ENCODE results near the gene KRT6A.

The KRT6A gene

DNA sequence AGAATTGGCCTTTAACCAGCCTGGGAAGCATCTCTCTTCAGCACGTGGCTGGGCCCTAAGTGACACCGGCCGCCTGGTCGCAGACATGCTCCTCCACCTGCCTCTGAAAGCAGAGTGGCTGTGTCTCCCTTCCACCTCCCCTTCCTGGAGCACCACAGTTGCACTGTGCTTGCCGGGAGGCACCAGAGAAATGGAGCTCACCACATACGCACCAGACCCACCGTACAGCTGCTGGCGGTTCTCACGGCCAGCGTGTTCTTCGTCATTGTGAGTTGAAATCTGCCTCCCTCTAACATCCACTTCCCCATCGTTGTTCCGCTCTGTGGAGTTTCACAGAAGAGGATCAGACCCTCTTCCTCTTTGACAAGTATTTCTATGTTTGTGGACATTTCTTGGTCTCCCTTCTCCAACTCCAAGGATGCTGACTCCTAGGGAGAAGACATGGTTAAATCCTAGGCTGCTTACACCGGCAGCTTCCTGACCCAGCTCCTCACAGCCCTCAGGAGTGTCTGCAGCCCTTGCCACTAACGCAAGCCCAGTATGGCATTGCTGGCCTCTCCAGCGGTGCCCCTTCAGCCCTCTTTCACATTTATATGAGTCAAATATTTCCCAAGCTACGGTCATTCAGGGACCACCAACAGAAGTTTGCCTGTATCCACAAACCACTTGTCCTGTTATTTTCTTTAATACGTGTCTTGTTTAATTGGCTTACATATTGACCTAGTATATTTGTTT, 38.7 kb upstream of the KRT6A start:
- Mint-ChIP-seq H3K36me3 (ENCODE audit: low read depth) (no peaks in the 10 kb centered on the region), H3K27me3 (ENCODE audit: low read depth) (peaks cover 10% of the 10 kb centered on the region), H3K27ac (no peak overlapping the region), H3K4me1 (no peaks in the 10 kb centered on the region), H3K4me3 (no peak overlapping the region), H3K9me3 (no peaks in the 10 kb centered on the region)
- TF ChIP-seq, protein P1, sequence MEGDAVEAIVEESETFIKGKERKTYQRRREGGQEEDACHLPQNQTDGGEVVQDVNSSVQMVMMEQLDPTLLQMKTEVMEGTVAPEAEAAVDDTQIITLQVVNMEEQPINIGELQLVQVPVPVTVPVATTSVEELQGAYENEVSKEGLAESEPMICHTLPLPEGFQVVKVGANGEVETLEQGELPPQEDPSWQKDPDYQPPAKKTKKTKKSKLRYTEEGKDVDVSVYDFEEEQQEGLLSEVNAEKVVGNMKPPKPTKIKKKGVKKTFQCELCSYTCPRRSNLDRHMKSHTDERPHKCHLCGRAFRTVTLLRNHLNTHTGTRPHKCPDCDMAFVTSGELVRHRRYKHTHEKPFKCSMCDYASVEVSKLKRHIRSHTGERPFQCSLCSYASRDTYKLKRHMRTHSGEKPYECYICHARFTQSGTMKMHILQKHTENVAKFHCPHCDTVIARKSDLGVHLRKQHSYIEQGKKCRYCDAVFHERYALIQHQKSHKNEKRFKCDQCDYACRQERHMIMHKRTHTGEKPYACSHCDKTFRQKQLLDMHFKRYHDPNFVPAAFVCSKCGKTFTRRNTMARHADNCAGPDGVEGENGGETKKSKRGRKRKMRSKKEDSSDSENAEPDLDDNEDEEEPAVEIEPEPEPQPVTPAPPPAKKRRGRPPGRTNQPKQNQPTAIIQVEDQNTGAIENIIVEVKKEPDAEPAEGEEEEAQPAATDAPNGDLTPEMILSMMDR (IDR thresholded peaks at IDR 0.05; ENCODE audit: unreplicated experiment in 3 of 3), result no peak

DNA sequence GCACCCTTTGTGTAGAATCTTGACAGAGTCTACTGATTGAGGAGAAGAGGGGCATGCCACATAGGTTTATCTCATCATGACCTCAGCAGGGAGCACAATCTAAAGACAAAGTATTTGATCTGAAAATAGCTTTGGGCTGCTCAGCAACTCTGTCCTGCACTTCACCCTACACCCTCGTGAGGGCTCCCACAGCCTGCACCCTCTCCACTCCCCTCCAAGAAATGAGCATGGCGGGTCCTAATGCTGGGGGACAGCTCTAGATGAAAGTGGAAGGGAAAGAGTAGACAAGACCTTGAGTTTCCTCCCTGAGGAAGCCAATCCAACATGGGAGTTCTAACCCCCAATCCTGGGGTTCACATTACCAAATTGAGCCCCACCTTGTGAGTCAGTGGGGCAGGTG, 37.8 kb upstream of the KRT6A start:
- Mint-ChIP-seq H3K9me3 (no peaks in the 10 kb centered on the region), H3K27ac (no peak overlapping the region), H3K27me3 (ENCODE audit: low read depth) (peaks cover 10% of the 10 kb centered on the region), H3K4me3 (no peak overlapping the region), H3K36me3 (ENCODE audit: low read depth) (no peaks in the 10 kb centered on the region), H3K4me1 (no peaks in the 10 kb centered on the region)
- TF ChIP-seq, protein P1 (IDR thresholded peaks at IDR 0.05; ENCODE audit: unreplicated experiment in 3 of 3), result no peak

DNA sequence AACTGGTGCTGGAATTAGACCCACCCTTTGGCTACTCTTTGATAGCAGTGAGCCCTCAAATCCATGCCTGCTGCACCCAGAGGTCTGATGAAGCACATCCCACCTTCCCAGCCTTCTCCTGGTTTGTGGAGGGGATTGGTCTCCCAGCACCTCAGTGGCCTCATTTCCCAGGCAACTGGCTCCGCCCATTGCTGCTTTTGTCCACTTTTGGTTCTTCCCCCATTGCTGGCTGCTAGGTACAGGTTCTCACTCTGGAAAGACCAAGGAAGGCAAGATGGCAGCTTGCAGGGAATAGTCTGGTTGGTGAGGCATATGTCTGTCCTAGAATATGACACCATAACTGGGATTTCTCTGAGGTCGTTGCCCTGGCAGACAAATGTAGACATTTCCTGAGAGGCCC, 37.3 kb upstream of the KRT6A start:
- Mint-ChIP-seq H3K4me1 (no peaks in the 10 kb centered on the region), H3K27me3 (ENCODE audit: low read depth) (peaks cover 10% of the 10 kb centered on the region), H3K36me3 (ENCODE audit: low read depth) (no peaks in the 10 kb centered on the region), H3K4me3 (no peak overlapping the region), H3K27ac (no peak overlapping the region), H3K9me3 (no peaks in the 10 kb centered on the region)
- TF ChIP-seq, protein P1 (IDR thresholded peaks at IDR 0.05; ENCODE audit: unreplicated experiment in 3 of 3), result no peak

DNA sequence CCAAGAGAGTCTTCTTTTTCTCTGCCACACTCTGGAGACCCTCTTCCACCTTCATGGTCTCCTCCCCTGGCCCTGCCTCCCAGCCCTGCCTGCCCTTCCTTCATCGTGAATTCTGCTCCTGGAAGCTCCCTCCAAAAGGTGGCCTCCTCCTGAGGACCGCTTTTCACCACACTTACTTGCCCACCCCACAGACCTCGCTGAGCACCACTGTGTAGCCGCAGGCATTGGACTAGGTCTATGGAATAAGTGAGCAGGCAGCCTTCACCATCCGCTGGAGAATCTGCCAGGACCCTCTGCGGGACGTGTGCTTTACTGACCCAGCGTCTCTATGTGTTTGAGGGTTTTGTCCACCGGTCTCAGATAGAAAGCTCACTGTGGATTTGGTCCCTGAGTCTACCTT, 36.8 kb upstream of the KRT6A start:
- Mint-ChIP-seq H3K36me3 (ENCODE audit: low read depth) (no peaks in the 10 kb centered on the region), H3K27ac (no peak overlapping the region), H3K4me3 (no peak overlapping the region), H3K27me3 (ENCODE audit: low read depth) (peaks cover 10% of the 10 kb centered on the region), H3K4me1 (no peaks in the 10 kb centered on the region), H3K9me3 (no peaks in the 10 kb centered on the region)
- TF ChIP-seq, protein P1 (IDR thresholded peaks at IDR 0.05; ENCODE audit: unreplicated experiment in 3 of 3), result no peak

DNA sequence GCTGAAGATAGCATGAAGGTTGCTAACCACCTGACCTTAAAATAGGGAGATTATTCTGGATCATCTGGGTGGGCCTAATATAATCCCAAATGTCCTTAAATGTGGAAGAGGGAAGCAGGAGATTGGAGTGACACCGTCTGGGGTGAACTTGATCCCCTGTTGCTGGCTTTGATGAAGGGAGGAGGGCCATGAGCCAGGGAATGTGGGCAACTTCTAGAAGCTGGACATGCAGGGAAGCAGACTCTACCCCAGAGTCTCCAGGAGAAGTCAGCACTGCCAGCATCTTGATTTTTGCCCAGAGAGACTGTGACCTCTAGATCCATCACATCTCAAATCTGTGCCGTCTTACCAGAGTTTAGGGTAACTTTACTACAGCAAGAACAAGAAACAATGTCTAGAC, 36.4 kb upstream of the KRT6A start:
- H3K4me1 Mint-ChIP-seq, result no peaks in the 10 kb centered on the region
- H3K27me3 Mint-ChIP-seq (ENCODE audit: low read depth), result peaks cover 10% of the 10 kb centered on the region
- H3K36me3 Mint-ChIP-seq (ENCODE audit: low read depth), result no peaks in the 10 kb centered on the region
- H3K4me3 Mint-ChIP-seq, result no peak overlapping the region
- H3K27ac Mint-ChIP-seq, result no peak overlapping the region
- TF ChIP-seq, protein P1 (IDR thresholded peaks at IDR 0.05; ENCODE audit: unreplicated experiment in 3 of 3), result no peak
- H3K9me3 Mint-ChIP-seq, result no peaks in the 10 kb centered on the region

DNA sequence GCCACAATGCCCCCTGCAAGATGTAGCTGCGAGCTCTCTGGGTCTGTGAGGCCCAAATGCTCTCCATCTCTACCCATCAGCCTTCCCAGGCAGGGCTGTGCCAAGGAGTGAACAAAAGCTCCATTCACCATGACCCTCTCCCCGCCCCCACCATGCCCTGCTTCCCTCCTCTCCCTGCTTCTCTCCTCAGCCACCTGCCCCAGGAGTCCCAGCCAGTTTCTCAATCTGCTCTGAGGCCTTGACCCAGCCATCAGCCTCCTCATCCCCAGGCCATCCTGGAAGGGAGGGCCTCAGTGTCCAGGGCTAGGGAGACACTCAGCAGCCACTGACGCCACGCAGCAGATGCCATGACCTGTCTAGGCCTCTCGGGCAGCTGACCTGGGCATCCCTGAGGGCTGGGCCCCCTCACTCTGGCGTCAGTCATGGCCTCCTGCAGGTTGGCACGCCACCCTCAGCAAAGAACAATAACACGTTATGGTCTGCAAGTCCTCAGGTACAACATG, 35.6 kb upstream of the KRT6A start:
- Mint-ChIP-seq H3K9me3 (no peaks in the 10 kb centered on the region), H3K4me1 (no peaks in the 10 kb centered on the region), H3K4me3 (no peak overlapping the region), H3K36me3 (ENCODE audit: low read depth) (no peaks in the 10 kb centered on the region), H3K27ac (no peak overlapping the region), H3K27me3 (ENCODE audit: low read depth) (peaks cover 10% of the 10 kb centered on the region)
- TF ChIP-seq, protein P1 (IDR thresholded peaks at IDR 0.05; ENCODE audit: unreplicated experiment in 3 of 3), result no peak
